Effector CD4-positive, alpha-beta T cell (primary cell): Measurements from ENCODE around the gene ZPR1.
A peak's percentile ranks its signal among the peaks of the same experiment; 100 is the strongest.
"Not testable (repeated sequence)": the region's sequence is repeated elsewhere in the genome, so short reads cannot be mapped to it uniquely, and the experiment has no call there.

Source experiments
- DNase-seq: peaks from one replicate; pipeline ENCODE4 v3.0.0-alpha.2; 2020
- total RNA-seq: gene quantifications from one replicate; lab custom pipeline; 2026; lab: John Stamatoyannopoulos, UW

ZPR1 gene, protein sequence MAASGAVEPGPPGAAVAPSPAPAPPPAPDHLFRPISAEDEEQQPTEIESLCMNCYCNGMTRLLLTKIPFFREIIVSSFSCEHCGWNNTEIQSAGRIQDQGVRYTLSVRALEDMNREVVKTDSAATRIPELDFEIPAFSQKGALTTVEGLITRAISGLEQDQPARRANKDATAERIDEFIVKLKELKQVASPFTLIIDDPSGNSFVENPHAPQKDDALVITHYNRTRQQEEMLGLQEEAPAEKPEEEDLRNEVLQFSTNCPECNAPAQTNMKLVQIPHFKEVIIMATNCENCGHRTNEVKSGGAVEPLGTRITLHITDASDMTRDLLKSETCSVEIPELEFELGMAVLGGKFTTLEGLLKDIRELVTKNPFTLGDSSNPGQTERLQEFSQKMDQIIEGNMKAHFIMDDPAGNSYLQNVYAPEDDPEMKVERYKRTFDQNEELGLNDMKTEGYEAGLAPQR
- 120 reads per million, percentile 86 among the genes with 10 or more reads in this experiment for total RNA-seq

DNA sequence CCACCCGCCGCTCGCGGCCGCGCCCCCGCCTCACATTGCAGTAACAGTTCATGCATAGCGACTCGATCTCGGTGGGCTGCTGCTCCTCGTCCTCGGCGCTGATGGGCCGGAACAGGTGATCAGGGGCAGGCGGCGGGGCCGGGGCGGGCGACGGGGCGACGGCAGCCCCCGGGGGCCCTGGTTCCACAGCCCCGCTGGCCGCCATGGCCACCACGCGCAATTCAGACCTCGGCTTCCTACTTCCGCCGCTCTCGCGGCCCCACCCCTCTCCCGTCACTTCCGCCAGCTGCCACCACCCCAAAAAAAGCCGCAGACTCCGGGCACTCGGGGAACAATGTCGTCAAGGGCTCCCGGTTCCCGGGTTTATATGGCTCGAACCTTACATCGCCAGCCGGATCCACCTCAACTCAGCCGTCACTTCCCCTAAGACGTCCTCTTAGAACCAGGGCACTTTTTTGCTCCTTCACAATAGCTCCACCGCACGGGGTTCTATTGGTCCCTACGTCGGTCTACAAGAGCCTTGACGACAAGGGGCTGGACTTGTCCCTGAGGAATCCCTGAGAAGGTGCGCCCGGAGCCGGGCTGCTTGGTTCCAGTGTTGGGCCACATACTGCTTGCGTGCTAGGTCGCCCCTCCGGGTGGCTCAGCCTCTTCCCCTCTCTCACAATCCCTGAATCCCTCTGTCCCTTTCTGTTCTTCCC, at the start of gene ZPR1:
TSS of gene ZPR1 (minus strand) at position 238 of the 701 bp plus-strand sequence. CDS start at position 205, 33 bp downstream.
- DNase-seq, result peak; percentile 78

DNA sequence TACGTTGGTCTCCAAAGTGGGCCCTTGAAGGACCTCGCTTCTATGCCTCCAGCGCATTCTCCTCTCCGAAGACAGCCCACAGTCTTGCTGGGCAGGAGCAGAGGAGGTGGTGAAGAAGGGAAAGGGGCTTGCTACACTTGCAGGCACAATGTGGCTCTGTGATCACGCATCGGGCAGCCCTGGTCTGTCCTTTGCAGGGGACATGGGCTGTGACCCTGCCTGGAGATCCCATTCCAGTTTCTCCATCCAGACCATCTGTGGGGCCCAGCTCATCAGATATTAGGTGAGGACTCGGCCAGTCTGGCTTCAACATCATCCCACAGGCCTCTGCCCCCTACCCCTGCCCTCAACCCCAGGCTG, 48.8 kb upstream of the ZPR1 start:
- DNase-seq, result no peak

DNA sequence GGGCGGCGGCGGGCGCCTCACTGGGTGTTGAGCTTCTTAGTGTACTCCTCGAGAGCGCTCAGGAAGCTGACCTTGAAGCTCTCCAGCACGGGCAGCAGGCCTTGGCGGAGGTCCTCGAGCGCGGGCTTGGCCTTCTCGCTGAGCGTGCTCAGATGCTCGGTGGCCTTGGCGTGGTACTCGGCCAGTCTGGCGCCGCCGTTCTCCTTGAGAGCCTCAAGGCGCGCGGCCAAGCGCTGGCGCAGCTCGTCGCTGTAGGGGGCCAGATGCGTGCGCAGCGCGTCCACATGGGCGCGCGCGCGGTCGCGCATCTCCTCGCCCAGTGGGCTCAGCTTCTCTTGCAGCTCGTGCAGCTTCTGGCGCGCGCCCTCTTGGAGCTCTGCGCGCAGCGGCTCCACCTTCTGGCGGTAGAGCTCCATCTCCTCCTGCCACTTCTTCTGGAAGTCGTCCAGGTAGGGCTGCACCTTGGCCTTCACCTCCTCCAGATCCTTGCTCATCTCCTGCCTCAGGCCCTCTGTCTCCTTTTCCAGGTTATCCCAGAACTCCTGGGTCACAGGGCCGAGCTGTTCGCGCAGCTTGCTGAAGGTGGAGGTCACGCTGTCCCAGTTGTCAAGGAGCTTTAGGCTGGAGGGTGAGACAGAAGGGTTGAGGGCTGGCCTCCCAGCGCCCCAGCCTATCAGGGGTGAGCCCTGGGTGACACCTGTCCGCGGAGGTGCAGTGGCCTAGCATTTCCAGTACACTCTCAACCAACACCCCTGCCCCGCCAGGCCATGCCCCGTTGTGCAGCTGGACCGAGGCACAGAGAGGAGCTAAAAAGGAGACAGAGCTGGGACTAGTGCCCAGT, 48.2 kb upstream of the ZPR1 start:
- peak; percentile 67 for DNase-seq

DNA sequence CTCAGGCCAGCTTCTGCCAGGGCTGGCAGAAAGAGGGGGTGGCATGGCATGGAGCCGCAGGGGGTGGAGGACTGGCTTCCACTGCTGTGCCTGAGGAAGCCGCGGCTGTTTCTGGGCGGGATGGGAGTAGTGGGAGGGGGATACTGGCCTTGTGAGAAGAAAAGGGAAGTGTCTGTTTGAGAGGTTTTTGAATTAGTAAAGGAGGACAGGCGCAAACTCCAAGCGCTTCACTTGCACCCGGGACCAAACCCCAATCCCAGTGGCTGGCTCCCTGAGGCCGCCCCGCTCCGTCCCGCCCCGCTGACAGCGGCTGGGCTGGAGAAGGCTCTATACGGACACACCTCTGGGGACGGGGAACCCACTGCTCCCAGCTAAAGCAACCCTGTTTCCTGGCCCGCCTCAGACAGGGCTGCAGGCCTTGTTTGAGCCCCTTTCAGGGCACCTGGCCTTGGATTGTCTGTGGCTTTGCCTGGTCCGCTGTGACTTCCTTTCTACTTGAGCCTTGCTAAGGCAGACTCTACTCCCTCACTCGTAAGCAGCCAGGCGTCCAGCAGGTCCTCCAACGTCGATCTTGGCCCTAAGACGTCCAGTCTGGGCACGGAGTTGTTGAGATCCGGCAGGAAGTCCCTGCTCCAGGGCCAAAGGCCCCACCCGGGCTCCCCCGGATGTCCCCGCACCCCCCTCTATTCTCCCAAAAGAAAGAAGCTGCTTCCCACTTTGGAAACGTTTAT, 47.4 kb upstream of the ZPR1 start:
- DNase-seq, result no peak

DNA sequence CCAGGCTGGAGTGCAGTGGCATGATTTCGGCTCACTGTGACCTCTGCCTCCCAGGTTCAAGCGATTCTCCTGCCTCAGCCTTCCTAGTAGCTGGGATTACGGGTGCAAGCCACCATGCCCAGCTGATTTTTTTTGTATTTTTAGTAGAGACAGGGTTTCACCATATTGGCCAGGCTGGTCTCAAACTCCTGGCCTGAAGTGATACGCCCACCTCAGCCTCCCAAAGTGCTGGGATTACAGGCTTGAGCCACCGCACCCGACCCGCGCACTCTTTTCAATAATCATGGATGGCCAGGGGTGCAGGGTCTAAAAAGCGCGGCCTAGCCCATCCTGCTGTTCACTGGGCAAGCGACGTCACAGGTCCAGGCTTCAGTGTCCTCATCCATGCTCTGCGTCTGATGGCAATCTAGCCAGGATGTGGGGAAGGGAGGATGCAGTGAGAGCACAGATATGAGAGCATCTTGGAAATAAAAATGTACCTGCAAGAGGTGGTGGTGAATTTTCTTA, 46.8 kb upstream of the ZPR1 start:
- DNase-seq, result not testable (repeated sequence)

DNA sequence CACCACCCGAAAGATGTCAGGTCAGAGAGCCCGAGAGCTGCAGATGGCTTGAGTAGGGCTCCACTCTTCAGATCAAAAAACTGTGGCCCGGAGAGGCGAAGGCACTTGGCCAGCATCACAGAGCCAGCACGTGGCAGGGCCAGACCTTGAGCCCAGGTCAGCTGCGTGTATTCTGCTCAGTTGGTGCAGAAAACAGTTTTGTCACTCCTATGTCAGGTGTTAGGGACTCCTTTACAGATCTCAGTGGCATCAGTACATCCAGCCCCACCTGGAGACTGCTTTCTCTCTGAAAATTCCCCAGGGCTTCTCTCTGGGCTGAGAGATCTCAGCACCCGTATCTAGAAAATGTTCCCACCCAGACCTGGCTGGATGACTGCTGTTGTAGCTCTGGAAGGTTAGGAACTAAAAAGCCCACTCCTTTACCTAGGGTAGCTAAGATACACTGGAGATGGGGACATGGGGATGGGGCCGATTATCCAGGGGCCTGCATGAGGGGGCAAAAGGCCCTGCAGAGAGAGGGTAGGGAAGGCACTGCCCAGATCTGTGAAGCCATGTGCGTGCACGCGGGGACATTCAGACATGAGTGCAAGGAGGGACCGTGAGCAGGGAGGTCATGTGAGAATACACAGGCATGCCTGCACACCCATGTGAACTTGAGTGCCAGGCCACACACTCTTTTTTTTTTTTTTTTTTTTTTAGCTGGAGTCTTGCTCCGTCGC, 46.2 kb upstream of the ZPR1 start:
- DNase-seq, result no peak

DNA sequence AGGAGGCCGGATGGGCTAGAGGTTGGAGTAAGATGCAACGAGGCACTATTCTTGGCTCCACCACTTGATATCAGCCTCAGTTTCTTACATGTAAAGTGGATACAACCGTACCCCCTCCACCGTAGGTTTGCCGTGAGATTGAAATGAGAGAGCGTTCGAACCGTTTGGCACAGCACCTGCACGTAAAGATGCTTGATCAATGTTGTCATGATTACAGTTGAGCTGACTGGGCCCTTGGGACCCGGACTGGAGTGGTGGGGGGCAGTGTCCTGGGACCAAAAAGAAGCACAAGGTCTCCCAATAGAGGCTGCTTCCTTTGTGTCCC, 45.6 kb upstream of the ZPR1 start:
- no peak for DNase-seq

DNA sequence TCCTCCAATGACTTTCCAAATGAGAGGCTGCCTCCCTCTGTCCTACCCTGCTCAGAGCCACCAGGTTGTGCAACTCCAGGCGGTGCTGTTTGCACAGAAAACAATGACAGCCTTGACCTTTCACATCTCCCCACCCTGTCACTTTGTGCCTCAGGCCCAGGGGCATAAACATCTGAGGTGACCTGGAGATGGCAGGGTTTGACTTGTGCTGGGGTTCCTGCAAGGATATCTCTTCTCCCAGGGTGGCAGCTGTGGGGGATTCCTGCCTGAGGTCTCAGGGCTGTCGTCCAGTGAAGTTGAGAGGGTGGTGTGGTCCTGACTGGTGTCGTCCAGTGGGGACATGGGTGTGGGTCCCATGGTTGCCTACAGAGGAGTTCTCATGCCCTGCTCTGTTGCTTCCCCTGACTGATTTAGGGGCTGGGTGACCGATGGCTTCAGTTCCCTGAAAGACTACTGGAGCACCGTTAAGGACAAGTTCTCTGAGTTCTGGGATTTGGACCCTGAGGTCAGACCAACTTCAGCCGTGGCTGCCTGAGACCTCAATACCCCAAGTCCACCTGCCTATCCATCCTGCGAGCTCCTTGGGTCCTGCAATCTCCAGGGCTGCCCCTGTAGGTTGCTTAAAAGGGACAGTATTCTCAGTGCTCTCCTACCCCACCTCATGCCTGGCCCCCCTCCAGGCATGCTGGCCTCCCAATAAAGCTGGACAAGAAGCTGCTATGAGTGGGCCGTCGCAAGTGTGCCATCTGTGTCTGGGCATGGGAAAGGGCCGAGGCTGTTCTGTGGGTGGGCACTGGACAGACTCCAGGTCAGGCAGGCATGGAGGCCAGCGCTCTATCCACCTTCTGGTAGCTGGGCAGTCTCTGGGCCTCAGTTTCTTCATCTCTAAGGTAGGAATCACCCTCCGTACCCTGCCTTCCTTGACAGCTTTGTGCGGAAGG, 44.8 kb upstream of the ZPR1 start:
- DNase-seq, result no peak

DNA sequence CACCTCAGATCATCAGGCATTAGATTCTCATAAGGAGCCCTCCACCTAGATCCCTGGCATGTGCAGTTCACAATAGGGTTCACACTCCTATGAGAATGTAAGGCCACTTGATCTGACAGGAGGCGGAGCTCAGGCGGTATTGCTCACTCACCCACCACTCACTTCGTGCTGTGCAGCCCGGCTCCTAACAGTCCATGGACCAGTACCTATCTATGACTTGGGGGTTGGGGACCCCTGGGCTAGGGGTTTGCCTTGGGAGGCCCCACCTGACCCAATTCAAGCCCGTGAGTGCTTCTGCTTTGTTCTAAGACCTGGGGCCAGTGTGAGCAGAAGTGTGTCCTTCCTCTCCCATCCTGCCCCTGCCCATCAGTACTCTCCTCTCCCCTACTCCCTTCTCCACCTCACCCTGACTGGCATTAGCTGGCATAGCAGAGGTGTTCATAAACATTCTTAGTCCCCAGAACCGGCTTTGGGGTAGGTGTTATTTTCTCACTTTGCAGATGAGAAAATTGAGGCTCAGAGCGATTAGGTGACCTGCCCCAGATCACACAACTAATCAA, 44.0 kb upstream of the ZPR1 start:
- DNase-seq, result no peak

DNA sequence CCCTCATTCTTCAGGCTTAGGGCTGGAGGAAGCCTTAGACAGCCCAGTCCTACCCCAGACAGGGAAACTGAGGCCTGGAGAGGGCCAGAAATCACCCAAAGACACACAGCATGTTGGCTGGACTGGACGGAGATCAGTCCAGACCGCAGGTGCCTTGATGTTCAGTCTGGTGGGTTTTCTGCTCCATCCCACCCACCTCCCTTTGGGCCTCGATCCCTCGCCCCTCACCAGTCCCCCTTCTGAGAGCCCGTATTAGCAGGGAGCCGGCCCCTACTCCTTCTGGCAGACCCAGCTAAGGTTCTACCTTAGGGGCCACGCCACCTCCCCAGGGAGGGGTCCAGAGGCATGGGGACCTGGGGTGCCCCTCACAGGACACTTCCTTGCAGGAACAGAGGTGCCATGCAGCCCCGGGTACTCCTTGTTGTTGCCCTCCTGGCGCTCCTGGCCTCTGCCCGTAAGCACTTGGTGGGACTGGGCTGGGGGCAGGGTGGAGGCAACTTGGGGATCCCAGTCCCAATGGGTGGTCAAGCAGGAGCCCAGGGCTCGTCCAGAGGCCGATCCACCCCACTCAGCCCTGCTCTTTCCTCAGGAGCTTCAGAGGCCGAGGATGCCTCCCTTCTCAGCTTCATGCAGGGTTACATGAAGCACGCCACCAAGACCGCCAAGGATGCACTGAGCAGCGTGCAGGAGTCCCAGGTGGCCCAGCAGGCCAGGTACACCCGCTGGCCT, 42.5 kb upstream of the ZPR1 start:
- no peak for DNase-seq

DNA sequence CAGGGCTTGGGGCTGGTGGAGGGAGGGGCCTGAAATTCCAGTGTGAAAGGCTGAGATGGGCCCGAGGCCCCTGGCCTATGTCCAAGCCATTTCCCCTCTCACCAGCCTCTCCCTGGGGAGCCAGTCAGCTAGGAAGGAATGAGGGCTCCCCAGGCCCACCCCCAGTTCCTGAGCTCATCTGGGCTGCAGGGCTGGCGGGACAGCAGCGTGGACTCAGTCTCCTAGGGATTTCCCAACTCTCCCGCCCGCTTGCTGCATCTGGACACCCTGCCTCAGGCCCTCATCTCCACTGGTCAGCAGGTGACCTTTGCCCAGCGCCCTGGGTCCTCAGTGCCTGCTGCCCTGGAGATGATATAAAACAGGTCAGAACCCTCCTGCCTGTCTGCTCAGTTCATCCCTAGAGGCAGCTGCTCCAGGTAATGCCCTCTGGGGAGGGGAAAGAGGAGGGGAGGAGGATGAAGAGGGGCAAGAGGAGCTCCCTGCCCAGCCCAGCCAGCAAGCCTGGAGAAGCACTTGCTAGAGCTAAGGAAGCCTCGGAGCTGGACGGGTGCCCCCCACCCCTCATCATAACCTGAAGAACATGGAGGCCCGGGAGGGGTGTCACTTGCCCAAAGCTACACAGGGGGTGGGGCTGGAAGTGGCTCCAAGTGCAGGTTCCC, 41.8 kb upstream of the ZPR1 start, which contains the start of gene APOC3:
TSS of gene APOC3 (plus strand) at position 383 of the 659 bp plus-strand sequence. CDS start 676 bp downstream, outside the sequence.
- DNase-seq, result no peak

DNA sequence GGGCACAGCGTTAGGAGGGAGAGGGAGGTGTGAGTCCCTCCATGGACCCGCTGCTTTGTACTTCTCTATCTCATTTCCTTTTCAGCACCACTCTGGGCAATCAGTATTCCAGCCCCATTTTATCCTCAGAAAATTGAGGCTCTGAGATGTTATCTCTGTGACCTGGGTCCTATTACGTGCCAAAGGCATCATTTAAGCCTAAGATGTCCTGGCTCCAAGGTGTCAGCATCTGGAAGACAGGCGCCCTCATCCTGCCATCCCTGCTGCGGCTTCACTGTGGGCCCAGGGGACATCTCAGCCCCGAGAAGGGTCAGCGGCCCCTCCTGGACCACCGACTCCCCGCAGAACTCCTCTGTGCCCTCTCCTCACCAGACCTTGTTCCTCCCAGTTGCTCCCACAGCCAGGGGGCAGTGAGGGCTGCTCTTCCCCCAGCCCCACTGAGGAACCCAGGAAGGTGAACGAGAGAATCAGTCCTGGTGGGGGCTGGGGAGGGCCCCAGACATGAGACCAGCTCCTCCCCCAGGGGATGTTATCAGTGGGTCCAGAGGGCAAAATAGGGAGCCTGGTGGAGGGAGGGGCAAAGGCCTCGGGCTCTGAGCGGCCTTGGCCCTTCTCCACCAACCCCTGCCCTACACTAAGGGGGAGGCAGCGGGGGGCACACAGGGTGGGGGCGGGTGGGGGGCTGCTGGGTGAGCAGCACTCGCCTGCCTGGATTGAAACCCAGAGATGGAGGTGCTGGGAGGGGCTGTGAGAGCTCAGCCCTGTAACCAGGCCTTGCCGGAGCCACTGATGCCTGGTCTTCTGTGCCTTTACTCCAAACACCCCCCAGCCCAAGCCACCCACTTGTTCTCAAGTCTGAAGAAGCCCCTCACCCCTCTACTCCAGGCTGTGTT, 41.1 kb upstream of the ZPR1 start:
- no peak for DNase-seq

DNA sequence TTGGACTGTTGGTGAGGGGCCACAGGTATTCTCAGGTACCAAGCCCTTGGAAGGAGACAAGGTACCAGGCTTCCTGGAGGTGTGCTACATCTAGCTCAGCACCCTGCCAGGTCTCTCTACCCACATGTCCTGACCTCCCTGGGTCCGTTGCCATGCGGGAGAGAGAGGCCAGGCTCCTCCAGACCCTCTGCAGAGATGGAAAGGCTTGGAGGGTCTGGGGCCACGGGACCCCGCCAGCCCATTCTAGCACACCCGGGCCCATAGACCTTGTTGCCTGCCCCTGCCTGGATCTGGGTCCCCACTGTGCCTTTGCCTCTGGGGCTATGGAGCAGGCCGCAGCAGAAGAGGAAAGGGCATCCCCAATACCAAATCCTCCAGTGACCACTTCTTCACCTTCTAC, 39.6 kb upstream of the ZPR1 start:
- no peak for DNase-seq

DNA sequence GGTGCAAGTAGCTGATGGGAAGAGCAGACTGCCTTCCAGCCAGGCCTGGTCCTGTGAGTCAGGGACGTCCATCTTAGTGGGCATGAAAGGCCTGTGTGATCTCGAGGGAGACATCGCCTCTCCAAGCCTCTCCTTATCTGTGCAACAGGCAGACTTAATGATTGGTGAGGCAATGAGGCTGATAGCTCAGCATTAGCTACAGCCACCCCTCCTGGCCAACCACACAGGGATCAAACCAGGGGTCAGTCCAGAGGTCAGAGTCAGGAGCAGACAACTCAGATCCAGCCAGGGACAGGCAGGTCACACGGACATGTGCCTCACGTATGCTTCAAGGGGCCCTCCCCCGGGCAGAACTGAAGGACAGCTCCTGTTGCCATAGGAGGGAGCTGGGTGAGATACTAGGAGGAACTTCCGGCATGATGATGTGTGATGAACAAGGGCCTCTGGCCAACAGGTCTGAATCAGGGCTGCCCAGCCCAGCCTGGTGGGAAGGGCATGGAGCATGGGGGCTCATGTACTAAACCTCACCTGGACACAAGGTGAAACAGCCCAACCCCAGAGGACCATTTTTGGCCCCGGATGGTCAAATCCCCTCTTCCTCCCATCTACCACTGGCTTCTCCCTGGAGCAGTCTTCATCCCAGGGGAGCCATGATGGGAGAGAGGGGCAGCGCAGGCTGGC, 39.1 kb upstream of the ZPR1 start:
- DNase-seq, result no peak

DNA sequence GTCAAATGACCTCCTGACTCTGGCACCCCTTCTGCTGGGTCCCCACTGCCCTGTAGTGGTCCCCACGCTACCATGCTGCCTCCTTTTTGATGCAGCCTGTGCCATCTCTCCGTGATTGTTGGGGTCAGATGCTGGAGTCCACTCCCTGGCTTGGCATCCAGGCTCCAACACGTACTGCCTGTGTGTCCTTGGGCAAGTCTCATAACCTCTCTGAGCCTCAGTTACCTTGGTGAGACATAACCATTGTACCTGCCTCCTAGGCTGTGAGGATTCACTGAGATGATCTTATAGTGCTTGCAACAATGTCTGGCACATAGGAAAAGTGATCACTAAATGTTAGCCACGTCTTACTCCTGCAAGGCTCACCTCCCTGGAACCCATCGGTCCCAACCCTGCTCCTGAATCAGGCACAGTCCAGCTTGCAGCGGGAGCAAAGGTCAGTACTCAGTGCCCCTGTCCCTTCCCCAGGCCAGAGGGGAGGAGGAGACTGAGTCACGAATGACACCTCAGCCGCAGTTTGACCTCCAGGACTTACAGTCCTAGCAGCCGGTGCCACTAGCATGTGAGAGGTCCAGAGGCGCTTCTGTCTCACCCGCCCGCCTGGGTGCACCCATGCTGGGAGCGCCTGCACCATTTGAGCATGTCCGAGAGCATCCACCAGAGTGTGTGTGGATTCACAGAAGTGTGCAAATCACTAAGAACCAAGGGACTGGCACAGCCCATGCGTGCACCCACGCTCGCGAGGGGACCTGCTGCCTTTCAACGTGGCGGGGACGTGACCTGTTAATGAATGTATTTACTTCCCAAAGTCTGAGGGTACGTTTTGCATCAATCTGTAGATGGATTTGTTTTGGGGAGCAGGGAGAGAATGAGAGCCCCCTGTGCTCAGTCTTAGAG, 38.3 kb upstream of the ZPR1 start:
- no peak for DNase-seq

DNA sequence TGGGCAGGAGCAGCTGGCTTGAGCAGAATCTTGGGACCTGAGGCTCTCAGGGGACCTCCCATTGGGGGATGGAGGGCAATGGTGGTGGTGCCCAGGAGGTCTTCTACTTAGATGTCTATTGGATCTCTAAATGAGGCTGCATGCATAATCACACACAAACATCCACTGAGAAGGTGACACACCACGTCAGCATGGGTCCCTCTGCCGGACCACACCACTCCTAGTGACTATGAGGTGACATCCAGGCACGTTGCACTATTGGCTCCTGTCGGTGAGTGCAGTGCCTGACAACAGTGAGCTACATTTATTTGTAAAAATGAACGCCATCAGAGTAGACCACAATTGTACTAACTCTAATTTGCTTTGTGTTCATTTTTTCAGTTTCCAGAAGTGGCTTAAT, 37.6 kb upstream of the ZPR1 start:
- no peak for DNase-seq
